HCT116 (cell line): ENCODE results near the gene IL10. TPM values are rescaled to one million over a fixed set of nuclear protein-coding genes. Genes with fewer than 3 reads are reported as not detected.

ENCODE experiments used
- ATAC-seq: fragments of 200-7000 bp; cut with Tn5 transposase; 2 replicates; pipeline ENCODE4 v1.9.1; 2020; ENCODE audit warnings: mild to moderate bottlenecking, moderate library complexity
- BruUV-seq: library from RNA; stranded (reverse); fragments of 400-500 nt; replicated peaks from 2 replicates; lab custom pipeline; 2021; lab: Mats Ljungman, UMichigan
- CTCF ChIA-PET: fragments of 300-600 bp; sonication (Branson Sonifier 250); formaldehyde crosslinking; loops from one replicate; lab custom pipeline; 2021; ENCODE audit warnings: antibody characterized with exemption; lab: Charles Lee
- POLR2A ChIA-PET: fragments of 300-600, 350-600 bp; sonication (Branson Sonifier 250); formaldehyde crosslinking; loops from one replicate; lab custom pipeline; 2021; ENCODE audit warnings: antibody characterized with exemption; lab: Charles Lee
- RAD21 ChIA-PET, 2 experiments: fragments of 300-600 bp; sonication (Branson Sonifier 250); formaldehyde crosslinking; loops; one replicate each; lab custom pipeline; 2023; ENCODE audit warnings: low total read pairs in 2 of 2; ENCODE audit not compliant: uncharacterized antibody in 2 of 2, unreplicated experiment in 2 of 2, low non-redundant PET in 1 of 2; lab: Charles Lee
- DNase-seq: peaks from one replicate; pipeline ENCODE4 v3.0.0-alpha.2; 2010; ENCODE audit warnings: low read depth, low spot score
- H2AFZ ChIP-seq: fragments of 200-600 bp; shearing (Covaris generic), sonication (generic); 2 replicates; pipeline ENCODE4 v1.6.1; 2017; ENCODE audit warnings: low read depth, mixed run types, mixed read lengths, antibody characterized with exemption, low read length; ENCODE audit not compliant: poor library complexity, severe bottlenecking
- H3K27ac ChIP-seq: 2 replicates; pipeline ENCODE4 v1.5.1; 2012; ENCODE audit warnings: low read depth, low read length
- H3K27me3 ChIP-seq: fragments of 200-600 bp; sonication (generic); 2 replicates; pipeline ENCODE4 v1.6.1; 2016; ENCODE audit warnings: mixed run types, low read length, mixed read lengths; ENCODE audit not compliant: insufficient read depth
- H3K36me3 ChIP-seq, 2 experiments: fragments of 200-500 bp in 1 of 2; fragments of 200-600 bp in 1 of 2; sonication (Bioruptor generic) in 1 of 2; sonication (generic) in 1 of 2; 2 replicates each; pipeline versions ENCODE4 v1.5.1 to v1.6.1; 2014 to 2016; ENCODE audit warnings: low read length in 2 of 2, inconsistent platforms in 1 of 2, mixed read lengths in 1 of 2, mixed run types in 1 of 2; ENCODE audit not compliant: insufficient read depth in 2 of 2, control insufficient read depth in 1 of 2
- H3K4me1 ChIP-seq, 2 experiments: fragments of 200-600 bp in 1 of 2; sonication (generic) in 1 of 2; 2 replicates each; pipeline versions ENCODE4 v1.5.1 to v1.6.1; 2012 to 2017; ENCODE audit warnings: low read length in 2 of 2, inconsistent platforms in 1 of 2, mild to moderate bottlenecking in 1 of 2, mixed read lengths in 1 of 2, mixed run types in 1 of 2, moderate library complexity in 1 of 2; ENCODE audit not compliant: insufficient read depth in 2 of 2, control insufficient read depth in 1 of 2
- H3K4me2 ChIP-seq: fragments of 200-600 bp; sonication (generic); 2 replicates; pipeline ENCODE4 v1.6.1; 2017; ENCODE audit warnings: mixed run types, low read length, mixed read lengths
- H3K4me3 ChIP-seq, 2 experiments: fragments of 200-600 bp in 1 of 2; sonication (generic) in 1 of 2; replicated peaks in 1 of 2; 2 replicates each; pipeline ENCODE4 v1.5.1; 2011 to 2016; ENCODE audit warnings: low read length in 2 of 2, control low read depth in 1 of 2, low read depth in 1 of 2, mild to moderate bottlenecking in 1 of 2, mixed read lengths in 1 of 2, mixed run types in 1 of 2
- H3K79me2 ChIP-seq: fragments of 200-600 bp; sonication (generic); 2 replicates; pipeline ENCODE4 v1.6.1; 2017; ENCODE audit warnings: mild to moderate bottlenecking, mixed run types, low read length, moderate library complexity, mixed read lengths; ENCODE audit not compliant: insufficient read depth
- H3K9ac ChIP-seq: fragments of 200-600 bp; sonication (generic); 2 replicates; pipeline ENCODE4 v1.6.1; 2016; ENCODE audit warnings: low read length, mixed read lengths
- H3K9me2 ChIP-seq: fragments of 200-600 bp; sonication (generic), shearing (Covaris generic); 2 replicates; pipeline ENCODE4 v1.6.1; 2017; ENCODE audit warnings: mixed run types, mild to moderate bottlenecking, moderate library complexity; ENCODE audit not compliant: insufficient read depth
- H3K9me3 ChIP-seq, 2 experiments: fragments of 200-500 bp in 1 of 2; fragments of 200-600 bp in 1 of 2; sonication (Bioruptor generic) in 1 of 2; sonication (generic) in 1 of 2; 2 replicates each; pipeline ENCODE4 v1.6.1; 2014 to 2017; ENCODE audit warnings: low read length in 2 of 2, mixed read lengths in 2 of 2, inconsistent platforms in 1 of 2, low read depth in 1 of 2, mild to moderate bottlenecking in 1 of 2, mixed run types in 1 of 2, moderate library complexity in 1 of 2; ENCODE audit not compliant: control insufficient read depth in 1 of 2, insufficient read depth in 1 of 2
- H4K20me1 ChIP-seq: fragments of 200-600 bp; sonication (generic), shearing (Covaris generic); 2 replicates; pipeline ENCODE4 v1.6.1; 2017; ENCODE audit warnings: mixed run types, mild to moderate bottlenecking, moderate library complexity; ENCODE audit not compliant: insufficient read depth
- ATF3 ChIP-seq: IDR thresholded peaks from 2 replicates; pipeline ENCODE4 v1.6.1; 2012
- CEBPB ChIP-seq: IDR thresholded peaks from 2 replicates; pipeline ENCODE4 v1.6.1; 2012; ENCODE audit warnings: low read depth
- CTCF ChIP-seq, 3 experiments: fragments of 200-600 bp in 1 of 3; sonication (generic) in 1 of 3; IDR thresholded peaks in 2 of 3; conservative IDR thresholded peaks in 1 of 3; 2 replicates each; pipeline ENCODE4 v1.5.1; 2012 to 2017; ENCODE audit warnings: low read depth in 2 of 3, low read length in 2 of 3, antibody characterized with exemption in 1 of 3, borderline replicate concordance in 1 of 3, control low read depth in 1 of 3, mild to moderate bottlenecking in 1 of 3, mixed read lengths in 1 of 3, mixed run types in 1 of 3, moderate library complexity in 1 of 3; ENCODE audit not compliant: insufficient read depth in 1 of 3
- EGR1 ChIP-seq: IDR thresholded peaks from 2 replicates; pipeline ENCODE4 v1.6.1; 2012; ENCODE audit warnings: low read depth
- ELF1 ChIP-seq: IDR thresholded peaks from 2 replicates; pipeline ENCODE4 v1.6.1; 2012; ENCODE audit warnings: low read depth, borderline replicate concordance
- JUND ChIP-seq: IDR thresholded peaks from 2 replicates; pipeline ENCODE4 v1.6.1; 2012
- POLR2AphosphoS5 ChIP-seq: IDR thresholded peaks from 2 replicates; pipeline ENCODE4 v1.6.1; 2011; ENCODE audit warnings: mild to moderate bottlenecking, low read depth, low read length, moderate library complexity
- SIN3A ChIP-seq: IDR thresholded peaks from 2 replicates; pipeline ENCODE4 v1.6.1; 2012; ENCODE audit warnings: low read depth
- YY1 ChIP-seq: IDR thresholded peaks from 2 replicates; pipeline ENCODE4 v1.6.1; 2011; ENCODE audit warnings: low read length, low read depth, moderate library complexity, mild to moderate bottlenecking; ENCODE audit not compliant: insufficient replicate concordance; ENCODE audit errors: extremely low read depth
- ZBTB33 ChIP-seq: IDR thresholded peaks from 2 replicates; pipeline ENCODE4 v1.6.1; 2011; ENCODE audit warnings: mild to moderate bottlenecking, low read length, moderate library complexity; ENCODE audit not compliant: insufficient replicate concordance; ENCODE audit errors: extremely low read depth
- intact Hi-C: fragments of 100-400 bp; cut with micrococcal nuclease; formaldehyde crosslinking; loops from 2 replicates; pipeline ENCODE4 v1.10.0; 2022
- total RNA-seq: library from RNA; stranded (reverse); gene quantifications from one replicate; pipeline ENCODE4 v1.2.1, GENCODE V29; 2021; ENCODE audit not compliant: unreplicated experiment

IL10 gene
- total RNA-seq, 1 experiment from 2014 or later = not detected

- Histone ChIP-seq H3K4me3 (no peak overlapping the region), H2AFZ (no peak overlapping the region), H4K20me1 (no peaks in the 10 kb centered on the region), H3K9me2 (no peaks in the 10 kb centered on the region), H3K27ac (no peak overlapping the region), H3K9ac (no peak overlapping the region), H3K27me3 (no peaks in the 10 kb centered on the region), H3K79me2 (peaks cover 26% of the 10 kb centered on the region; the same call in 1 of the 2 replicates), H3K36me3 (peaks cover 2 to 6% of the 10 kb centered on the region in 2 experiments; a peak in 2 of 4 replicates), H3K4me2 (no peak overlapping the region), H3K9me3 (no peaks in the 10 kb centered on the region), H3K4me1 (peaks cover 0 to 7% of the 10 kb centered on the region in 2 experiments; a peak in 1 of 4 replicates)
- intact Hi-C loops = loop anchor here (5.0 kb wide), 1 partner anchor 348 kb away; no protein-coding TSS in a partner anchor
- TF ChIP-seq POLR2AphosphoS5 = no peak
- no peak for TF ChIP-seq ZBTB33
- TF ChIP-seq CEBPB = no peak
- TF ChIP-seq ELF1 = no peak
- TF ChIP-seq CTCF (IDR thresholded peaks at IDR 0.05 in 2 of 3, conservative IDR thresholded peaks at IDR 0.05 in 1 of 3; ENCODE audit: borderline replicate concordance in 1 of 3, insufficient read depth in 1 of 3, low read depth in 2 of 3, low read length in 2 of 3) = no peak
- no peak for TF ChIP-seq EGR1
- no peak for TF ChIP-seq SIN3A
- no peak for TF ChIP-seq YY1
- no peak for TF ChIP-seq ATF3
- TF ChIP-seq JUND = no peak
- CTCF ChIA-PET = interaction anchor here (0.6 kb wide), 1 partner anchor 17 kb away, joined by 3 read pairs; no protein-coding TSS in a partner anchor
- no TSS peak for BruUV-seq
- RAD21 ChIA-PET = no interaction called here
- ATAC-seq = no peak
- POLR2A ChIA-PET = no interaction called here
- no peak for DNase-seq
Observed at GRCh38 chr1:206729050-206729449, 43.2 kb downstream of the IL10 start.
